ENCODE data around the gene MUSK.
"Not testable (repeated sequence)": the region's sequence is repeated elsewhere in the genome, so short reads cannot be mapped to it uniquely, and the experiment has no call there.

The MUSK gene

DNA sequence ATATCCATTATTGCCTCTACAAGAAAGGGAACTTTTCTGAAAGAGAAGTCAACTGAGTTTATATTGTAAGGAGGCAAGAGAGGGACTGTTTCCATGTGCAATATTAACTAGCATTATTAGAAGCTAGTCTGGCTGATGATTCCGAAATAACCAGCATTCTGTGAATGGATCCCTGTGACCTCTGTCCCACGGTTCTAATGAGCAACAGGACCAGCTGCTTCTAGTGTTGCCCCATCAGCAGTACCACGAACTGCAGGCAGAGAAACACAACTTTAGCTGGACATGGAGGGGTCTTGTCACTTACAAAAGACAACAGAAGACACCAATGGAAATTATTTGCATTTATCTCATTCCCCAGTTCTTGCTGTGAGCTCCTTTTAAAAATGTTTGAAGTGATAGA, 95.4 kb downstream of the MUSK start:
- no peak for DNase-seq

- no peak for DNase-seq
These were observed 97.3 kb downstream of the MUSK start for GRCh38 chr9:110765926-110766325.

DNA sequence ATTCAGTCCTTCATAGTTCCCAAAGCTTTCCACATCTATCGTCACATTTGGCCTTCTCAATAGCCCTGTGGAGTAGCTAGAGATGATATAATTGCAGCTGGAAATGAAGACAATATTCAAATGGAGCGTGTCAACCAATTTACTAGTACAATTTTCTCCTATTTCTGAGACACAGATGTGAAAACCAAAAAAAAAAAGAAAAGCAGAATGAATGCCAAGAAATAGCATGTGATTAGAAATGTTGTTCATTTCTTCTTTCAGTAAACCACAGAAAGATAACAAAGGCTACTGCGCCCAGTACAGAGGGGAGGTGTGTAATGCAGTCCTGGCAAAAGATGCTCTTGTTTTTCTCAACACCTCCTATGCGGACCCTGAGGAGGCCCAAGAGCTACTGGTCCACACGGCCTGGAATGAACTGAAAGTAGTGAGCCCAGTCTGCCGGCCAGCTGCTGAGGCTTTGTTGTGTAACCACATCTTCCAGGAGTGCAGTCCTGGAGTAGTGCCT, 99.0 kb downstream of the MUSK start:
- no peak for DNase-seq

- no peak for DNase-seq
These were observed 100.3 kb downstream of the MUSK start for GRCh38 chr9:110768886-110769285.

DNA sequence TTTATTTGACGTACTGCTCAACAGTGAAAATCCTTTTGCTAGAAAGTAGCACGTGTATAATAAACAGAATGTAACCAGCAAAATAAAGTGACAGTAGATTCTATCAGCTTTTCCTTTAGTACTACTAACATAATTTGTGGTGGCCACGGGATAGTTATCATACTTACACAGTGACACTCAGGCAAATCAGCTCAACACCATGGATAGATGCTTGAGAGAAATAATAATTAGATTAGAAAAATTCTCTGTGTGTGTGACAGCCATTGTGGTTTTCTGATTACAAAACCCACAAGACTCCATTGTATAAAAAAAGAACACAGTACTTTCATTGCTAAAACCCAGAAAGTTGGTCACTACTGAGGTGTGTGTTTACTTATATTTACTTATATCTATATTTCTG, 101.1 kb downstream of the MUSK start:
- DNase-seq = no peak

GRCh38 chr9:110775724-110776123, 107.1 kb downstream of the MUSK start:
- DNase-seq = no peak

DNA sequence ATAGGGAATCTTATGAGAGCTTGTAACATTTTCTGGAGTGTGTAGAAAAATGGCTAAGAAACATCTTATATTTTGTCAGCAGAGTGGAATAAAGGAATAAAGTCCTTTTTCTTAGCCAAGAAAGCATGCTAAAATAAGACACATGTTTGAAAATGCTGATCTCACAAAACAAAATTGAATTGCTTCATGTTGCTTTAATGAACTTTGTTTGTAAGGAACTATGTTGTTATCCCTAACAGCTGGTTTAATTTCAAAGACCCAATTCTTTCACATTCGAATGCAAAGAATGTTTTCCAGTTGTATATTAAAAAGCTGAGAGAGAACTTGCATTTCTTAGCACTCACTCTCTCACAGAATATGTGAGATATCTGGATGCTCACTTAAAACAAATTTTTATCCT, 107.6 kb downstream of the MUSK start:
- no peak for DNase-seq

DNA sequence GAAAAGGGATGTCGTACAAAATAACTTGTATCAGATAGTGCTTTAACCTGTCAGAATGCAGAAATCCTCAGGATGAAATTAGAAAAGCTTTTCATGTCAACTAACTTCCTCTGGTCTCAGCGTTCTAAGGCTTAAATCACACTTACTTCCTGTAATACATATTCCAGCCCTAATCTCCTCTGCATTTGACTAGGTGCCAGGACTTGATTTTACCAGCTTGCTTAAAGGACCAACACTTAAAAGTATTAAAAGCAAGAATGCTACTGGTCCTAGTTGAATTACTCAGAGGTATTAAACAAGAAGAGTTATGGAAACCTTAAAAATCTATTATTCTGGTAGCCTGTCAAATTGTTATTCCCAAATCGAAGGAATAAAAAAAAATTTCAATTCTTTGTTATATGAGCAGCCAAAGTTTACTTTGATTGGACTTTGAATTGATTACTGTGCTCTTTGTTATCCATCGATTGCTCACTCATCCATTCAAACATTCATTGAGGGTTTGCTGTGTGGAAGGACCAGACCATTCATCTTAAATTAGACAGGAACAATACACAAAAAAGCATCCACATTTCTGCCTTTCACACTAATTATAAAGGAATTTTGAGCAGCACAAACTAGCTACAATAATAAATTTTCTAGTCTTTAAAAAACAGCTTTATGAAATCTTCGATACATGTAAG, 108.7 kb downstream of the MUSK start:
- no peak for DNase-seq

DNA sequence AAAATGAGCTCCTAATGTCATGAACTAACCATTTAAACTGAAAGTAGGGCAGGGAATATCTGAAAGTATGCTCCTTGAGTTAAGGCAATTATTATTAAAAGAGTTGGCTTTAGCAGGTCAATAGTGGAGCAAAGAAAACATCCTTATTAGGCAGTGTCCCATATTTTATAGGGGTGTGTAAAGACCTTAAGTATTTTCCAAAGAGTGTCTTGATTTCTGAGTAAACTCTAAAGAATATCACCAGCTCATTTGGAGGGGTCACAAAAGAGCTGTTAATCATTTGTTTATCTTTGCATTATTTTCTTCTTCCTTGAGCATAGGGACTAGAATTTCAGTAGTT, 109.3 kb downstream of the MUSK start:
- no peak for DNase-seq

DNA sequence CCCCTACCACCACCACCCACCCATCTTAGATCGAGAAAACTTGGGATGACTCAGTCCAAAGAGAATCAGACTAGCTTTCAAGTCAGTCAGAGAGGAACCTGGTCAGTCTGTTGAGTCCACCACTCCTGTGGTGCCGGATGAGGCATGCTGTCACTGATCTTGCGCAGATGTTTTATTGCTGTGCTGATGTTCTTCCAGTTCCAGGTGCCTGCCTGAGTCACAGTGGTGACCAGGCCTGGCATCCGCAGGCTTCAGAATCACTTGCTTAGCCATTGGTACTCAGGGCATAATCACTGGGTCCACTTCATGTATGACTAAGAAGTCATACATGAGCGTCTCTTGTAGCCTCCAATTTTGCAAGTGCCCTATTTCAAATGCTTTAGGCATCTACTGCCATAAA, 114.1 kb downstream of the MUSK start:
- DNase-seq = no peak

GRCh38 chr9:110784309-110784708, 115.7 kb downstream of the MUSK start:
- DNase-seq = no peak

DNA sequence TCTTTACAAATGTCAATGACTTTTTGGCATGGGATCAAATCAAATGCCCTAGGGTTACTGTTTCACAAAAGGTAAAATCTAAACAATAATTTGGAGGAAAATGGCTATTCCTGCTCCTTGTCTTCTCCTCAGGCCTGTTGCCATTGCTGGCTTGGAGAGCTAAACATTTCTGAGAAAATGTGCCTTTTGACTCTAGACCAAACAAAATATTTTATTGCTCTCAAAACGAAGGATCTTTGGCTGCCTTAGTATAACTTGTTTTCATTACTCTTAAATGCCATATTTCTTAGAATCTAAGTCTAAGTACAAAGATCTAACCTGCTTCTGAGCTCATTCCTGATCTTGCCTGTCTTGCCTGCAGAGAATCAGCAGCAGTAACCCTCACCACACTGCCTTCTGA, 116.6 kb downstream of the MUSK start:
- DNase-seq = no peak

GRCh38 chr9:110788396-110788795, 119.8 kb downstream of the MUSK start:
- DNase-seq = not testable (repeated sequence)

GRCh38 chr9:110788871-110789270, 120.3 kb downstream of the MUSK start:
- no peak for DNase-seq

DNA sequence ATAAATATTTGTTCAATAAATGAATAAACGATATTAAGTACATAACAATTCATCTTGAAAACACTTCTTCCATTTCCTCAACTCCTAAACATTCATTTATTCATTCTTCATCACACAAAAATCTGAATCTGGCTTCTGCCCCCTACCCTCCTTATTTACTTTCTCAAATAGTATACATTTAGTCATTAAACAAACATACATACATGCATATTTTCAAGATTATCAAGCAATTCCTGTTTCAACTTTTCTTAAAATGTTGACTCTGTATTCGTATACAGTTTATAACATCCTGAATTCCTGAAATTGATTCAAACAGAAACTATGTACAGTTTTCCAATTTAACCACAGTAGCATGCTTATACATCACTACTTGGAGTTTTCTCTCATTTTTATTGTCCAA, 129.0 kb downstream of the MUSK start:
- no peak for DNase-seq

- no peak for DNase-seq
These were observed 130.8 kb downstream of the MUSK start for GRCh38 chr9:110799396-110799795.

DNA sequence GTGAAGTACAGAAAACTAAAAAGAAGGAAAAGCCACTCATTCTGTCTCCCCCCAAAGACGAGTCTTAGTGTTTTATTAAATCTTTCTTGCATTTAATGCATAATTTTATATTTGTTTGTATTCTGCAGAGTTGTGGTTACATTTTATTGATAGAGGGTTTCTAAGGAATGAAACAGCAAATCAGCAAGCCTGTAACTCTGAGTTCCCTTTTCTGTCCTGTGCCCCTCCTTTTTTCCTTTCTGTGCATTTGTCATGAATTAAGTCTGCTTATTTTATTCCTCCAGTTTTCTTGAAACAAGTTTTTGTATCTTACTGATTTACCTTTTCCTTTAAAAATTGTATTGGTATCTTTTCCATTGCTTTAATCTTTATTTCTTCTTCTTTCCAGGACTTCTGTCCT, 132.8 kb downstream of the MUSK start:
- no peak for DNase-seq

DNA sequence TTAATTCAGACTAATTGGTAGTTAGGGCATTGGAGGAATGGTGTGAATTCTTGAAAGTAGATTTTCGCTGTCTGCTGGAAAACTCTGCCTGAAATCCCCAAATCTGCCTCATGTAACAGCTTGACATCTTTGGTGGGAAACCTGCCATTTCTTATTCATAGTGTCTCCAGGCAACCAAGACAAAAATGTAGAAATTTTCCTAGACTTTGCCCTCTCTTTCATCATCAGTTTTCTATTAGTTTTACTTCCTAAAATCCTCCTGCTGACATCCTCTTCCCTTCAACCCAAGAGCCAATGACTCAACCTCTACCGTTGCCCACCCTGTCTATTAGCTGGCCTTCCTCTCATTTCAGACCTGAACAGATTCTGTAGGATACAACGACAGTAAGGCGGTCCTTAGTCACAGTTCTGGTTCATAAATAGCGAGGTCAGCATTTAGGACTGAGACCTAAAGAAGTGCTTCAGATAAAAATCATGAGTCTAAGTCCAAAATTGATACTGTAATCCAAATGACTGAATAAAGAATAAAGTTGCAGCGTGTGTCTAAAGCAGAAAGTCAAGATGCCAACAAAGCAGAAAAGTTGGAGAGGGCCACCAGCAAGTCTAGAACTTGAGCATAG, 133.9 kb downstream of the MUSK start:
- DNase-seq = no peak

DNA sequence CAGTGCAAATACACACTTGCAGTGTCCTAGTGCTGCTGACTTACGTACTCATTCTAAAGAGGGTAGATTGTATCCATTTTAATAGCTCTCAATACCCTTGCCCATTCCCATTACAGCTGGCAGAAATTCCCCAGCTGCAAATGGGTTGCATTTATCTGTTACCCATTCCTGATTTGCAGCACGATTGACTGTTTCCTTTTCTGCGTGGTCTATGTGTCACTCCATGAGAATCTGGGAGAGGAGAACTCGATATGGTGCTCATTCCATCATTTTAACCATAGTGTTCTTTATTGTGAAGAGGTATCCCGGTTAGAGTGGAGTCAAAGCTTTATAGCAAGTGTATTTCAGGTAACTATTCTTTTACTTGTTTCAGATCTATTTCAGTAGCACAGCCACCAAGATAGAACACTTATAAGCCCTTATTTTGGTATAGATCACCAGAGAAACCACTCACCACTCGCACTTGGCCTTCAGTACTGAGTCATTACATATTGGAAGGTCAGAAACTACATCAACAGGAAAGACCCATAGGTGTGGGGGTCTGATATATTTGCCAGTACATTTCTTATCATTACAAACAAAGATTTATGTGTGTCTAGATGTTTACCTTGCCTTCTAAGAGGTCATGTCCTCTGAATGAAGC, 139.5 kb downstream of the MUSK start:
- DNase-seq = no peak

- DNase-seq = no peak
These were observed 140.0 kb downstream of the MUSK start for GRCh38 chr9:110808599-110808980.

DNA sequence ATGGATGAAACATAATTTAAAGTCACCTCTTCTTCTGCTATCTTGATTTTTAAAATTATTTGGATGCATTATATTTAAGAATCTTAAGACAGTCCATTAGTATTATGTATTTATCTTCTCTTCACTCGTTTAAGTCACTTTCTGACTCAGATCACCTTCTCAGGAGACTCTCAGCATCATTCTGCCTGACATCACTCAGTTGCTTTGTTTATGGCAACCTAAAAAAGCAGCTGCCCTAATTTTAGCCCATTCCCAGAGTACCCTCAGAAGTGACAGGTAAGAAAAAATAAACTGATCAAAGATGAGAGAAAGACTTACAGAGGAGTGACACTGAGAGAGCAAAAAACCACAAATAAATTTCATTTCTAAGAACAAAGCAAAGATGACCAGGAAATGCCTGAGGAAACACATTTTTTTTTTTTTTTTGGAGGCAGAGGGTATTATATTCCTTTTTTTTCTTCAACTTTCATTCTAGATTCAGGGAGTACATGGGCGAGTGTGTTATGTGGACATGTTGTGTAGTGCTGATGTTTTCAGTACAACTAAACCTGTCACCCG, 140.5 kb downstream of the MUSK start:
- no peak for DNase-seq

DNA sequence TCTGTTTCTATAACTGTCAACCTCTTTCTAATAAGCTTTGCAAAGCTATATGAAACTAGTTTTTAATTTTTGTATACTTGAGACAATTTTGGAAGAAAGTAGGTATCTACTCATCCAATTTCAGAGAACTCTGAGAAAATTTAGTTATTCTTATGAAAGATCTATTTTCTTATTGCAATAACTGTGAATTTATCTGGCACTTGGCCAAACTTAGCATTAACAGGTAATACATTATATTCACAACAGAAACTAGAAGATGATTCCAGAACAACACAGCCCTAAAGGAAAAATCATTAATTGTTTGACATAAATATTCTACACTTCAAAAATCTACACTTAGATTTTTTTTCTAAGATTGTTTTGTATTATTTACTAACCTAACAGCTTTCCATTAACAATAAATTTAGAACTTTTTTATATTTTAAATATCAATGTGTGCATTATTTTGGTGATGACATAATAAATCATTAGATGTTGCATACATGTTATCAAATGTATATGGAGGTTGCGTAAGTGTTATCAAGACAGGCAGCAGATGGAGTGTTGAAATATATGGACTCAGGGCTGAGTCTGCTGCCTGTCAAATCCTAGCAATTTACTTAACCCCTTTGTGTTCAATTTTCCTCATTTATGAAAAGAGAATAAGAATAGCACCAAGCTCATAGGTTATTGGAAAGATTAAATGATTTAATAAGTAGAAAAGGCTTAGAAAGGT, 141.8 kb downstream of the MUSK start:
- DNase-seq = no peak

- no peak for DNase-seq
These were observed 144.3 kb downstream of the MUSK start for GRCh38 chr9:110812886-110813285.

GRCh38 chr9:110814159-110814558, 145.6 kb downstream of the MUSK start:
- DNase-seq = no peak
